ENCODE measurements around the gene LARP4B.

LARP4B gene

DNA sequence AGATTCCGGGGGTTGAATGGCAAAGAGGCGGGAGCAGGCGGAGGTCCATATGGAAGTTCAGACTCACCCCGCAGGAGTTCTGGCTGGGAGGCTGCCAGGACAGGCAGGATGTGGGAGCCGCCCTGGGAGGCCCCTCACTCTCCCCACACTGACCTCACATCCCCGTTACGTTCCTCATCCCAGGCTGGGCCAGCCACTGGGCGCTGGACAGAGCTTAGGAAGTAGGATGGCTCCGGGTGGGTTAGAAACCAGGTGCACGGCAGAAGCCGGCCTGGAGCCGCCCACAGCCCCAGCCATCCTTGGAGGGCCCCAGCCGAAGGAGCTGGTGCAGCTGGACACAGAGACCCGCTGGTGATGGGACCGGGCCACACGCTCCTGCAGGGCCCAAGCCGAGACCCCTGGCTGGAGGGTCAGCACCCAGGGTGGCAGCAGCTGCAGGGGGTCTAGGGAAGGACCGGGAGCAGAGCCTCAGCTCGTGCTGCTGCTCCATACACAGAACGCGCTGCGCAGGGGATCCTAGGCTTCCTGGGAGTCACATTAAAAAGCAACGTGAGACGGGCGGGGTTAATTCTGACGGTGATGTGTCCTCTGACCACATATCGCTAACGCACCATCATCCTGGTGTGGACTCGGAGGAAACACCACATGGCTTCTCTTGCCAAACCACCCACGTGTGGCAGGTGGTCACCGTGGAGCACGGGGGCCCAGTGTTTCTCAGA lies 143.4 kb downstream of the LARP4B start:
- no peak for DNase-seq (ENCODE audit: low read depth, low spot score)

DNA sequence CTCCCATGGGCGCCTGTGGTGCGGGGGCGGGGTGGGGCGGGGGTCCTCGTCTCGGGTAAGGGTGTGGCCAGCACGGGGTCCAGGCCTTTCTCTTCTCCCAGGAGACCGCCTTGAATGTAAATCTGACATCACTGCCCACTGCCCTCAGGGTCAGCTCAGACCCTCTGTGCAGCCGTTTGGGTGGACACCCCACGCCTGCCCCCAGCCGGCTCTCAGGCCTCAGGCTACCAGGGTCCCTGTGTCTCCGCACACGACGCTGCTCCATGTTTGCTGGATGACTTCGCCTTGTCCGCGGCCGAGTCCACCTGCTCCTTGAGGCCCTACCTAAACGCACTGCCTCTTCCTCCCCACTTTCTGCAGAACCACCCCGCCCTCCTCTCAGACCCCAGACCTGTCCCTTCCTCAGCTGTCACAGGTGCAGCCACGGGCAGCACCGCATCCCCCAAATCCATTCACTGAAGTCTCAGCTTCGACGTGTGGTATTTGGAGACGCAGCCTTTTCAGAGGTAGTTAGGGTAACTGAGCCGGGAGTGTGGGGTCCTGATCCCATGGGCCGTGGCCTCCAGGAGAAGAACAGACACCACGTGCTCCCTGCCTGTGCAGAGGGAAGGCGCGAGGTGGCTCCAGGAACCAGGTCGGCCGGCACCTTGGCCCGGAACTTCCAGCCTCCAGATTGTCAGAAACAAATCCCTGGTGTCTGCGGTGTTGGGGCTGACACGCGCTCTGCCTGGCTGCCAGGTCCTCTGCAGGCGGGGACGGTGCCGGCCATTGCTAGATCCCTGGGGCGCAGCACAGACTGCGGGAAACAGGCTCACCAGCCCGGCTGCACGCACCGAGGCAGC lies 144.7 kb downstream of the LARP4B start:
- DNase-seq (ENCODE audit: low read depth, low spot score): no peak

DNA sequence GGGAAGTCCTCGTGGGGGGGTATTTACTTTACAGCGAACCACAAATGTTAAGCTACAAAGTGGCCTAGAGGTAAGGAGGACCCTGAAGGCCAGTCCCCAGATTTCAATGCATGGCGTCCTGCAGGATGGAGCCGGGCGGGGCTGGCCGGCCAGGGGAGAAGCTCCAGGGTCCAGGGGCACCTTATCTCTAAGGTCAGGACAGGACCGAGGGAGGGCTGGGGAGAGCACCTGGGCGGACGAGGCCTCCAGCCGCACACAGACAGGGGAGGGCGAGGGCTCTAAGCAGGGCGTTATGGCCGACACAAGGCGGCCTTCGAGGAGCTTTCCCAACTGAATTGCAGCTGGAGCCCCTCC lies 145.7 kb downstream of the LARP4B start:
- no peak for DNase-seq (ENCODE audit: low read depth, low spot score)

DNA sequence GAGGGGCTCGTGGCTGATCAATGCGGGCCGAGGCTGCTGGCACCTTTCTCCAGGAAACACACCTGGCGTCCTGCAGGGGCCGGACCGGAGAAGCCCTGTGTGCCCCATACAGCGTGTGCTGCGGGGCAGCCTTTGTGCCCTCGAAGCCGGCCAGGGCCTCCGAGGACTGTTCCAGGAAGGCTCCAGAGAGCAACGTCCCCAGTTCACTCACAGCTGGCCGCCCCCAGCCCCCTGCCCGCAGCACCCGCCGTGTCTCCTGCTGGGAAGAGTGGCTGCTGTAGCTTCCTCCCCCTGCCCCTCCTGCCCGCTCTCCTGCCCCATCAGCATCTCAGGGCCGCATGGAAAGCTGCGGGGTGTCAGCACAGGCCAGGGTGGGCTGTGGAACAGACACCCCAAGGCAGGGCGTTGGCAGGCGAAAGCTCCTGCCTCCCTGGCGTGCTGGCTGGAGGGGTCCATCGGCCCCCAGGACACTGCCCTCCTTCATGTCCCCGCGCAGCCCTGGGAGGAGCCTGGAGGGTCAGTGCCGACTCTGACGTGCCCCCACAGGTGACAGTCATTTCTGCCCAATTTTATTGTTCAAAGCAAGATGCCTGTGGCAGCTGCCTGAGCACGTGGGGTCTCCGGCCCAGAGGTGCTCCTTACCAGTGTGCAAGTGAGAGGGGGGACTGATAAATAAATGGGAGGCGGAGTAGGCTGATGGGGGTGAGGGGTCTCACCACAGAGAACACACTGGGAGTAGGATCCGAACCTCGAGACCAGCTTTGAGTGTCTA lies 146.2 kb downstream of the LARP4B start:
- DNase-seq (ENCODE audit: low read depth, low spot score): no peak

DNA sequence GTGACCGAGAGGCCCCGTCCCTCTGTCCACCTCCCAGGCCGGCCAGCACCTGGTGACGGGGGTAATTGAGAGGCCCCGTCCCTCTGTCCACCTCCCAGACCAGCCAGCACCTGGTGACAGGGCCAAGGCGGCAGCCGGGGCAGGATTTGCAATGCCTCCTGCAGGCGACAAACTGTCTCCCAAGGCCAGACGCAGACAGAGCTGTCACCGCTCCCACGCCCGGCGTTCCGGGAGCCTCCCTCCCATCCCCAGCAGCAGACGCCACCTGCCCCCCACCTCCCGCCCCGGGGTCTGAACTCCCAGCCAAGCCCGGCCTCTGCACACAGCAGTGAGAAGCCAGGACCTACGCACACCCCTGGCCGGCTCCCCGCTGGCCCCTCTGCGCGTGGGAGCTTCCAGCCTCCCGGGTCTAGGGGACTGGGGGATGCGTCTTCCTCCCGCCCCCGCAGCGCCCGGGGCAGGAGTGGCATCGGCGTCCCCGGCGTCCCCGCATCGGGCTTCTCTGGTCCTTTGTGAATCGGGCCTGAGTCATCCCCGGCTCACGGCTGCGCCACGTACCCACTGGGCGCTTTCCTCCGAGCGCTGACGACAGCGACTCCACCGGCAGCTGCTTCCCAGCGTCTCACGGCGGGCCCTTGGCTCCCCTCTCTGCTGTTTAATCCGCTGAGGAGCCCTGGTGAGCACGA lies 147.0 kb downstream of the LARP4B start:
- peak; percentile 77 for DNase-seq (ENCODE audit: low read depth, low spot score)

DNA sequence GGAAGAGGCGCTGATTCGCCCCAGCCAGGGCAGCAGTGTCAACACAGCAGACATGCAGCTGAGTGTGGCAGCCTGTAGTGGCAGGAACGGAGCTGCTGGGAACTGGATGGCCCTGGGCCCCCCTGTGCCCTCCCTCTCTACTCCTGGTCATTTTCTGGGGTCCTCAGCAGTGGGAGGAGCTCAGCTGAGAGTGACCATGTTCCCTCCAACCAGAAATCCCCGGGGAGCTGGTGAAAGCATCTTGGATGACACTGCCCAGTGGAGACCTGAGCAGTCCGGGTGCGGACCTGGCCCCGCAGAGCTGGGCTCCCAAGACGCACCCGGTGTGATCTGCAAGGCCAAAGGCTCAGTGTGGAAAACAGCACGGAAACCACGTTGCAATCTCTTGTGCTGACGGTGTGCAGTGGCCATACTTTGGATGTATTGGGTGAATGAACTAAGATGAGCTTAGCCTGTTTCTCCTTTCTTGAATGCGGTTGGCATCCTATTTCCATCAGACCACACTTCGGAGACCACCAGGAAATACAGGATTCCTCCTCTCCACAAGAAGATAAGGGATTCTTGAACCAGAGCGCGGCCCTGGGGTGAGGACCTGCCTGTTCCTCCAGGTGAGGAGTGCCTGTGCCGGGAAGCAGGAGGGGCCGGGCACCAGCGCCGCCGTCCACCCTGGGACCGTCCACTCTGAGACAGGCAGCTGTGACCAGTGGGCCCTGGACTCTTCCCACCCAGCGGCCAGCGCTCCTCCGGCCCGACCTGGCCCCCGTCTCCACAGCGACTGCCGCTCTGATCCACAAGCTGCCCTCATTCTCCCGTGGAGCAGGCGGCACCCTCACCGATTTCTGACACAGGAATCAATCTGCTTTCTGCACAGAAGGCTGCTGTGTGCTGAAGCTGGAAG lies 148.5 kb downstream of the LARP4B start:
- no peak for DNase-seq (ENCODE audit: low read depth, low spot score)

DNA sequence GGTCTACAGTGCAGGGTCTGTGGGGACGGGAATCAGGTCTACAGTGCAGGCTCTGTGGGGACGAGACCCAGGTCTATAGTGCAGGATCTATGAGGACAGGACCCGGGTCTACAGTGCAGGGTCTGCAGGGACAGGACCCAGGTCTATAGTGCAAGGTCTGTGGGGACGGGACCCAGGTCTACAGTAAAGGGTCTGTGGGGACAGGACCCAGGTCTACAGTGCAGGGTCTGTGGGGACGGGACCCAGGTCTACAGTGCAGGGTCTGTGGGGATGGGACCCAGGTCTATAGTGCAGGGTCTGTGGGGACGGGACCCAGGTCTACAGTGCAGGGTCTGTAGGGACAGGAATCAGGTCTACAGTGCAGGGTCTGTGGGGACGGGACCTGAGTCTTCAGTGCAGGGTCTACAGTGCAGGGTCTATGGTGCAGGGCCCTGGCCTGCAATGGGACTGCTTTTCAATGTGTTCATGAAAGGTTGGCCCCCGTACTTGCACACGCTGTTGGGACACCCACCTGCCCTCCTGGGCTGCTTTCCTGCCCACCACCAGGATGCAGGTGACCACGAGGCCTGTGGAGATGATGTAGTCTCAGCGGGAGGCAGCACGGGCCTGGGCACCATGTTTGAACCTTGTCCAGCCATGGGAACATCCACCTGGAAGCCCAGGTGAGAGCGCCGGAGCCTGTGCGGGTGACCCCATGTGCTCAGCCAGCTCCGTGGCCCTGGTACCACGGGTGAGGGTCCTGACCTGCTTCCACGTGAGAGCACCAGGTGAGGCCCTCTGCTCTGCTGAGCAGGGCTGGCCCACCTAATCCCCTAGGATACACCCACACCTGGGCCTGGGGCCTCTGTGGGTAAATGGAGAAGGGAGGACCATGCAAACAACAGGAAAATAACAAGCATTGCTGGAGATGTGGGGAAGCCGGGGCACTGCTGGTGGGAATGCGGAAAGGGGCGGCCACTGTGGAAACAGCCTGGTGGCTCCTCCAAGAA lies 150.7 kb downstream of the LARP4B start:
- DNase-seq (ENCODE audit: low read depth, low spot score): no peak

DNA sequence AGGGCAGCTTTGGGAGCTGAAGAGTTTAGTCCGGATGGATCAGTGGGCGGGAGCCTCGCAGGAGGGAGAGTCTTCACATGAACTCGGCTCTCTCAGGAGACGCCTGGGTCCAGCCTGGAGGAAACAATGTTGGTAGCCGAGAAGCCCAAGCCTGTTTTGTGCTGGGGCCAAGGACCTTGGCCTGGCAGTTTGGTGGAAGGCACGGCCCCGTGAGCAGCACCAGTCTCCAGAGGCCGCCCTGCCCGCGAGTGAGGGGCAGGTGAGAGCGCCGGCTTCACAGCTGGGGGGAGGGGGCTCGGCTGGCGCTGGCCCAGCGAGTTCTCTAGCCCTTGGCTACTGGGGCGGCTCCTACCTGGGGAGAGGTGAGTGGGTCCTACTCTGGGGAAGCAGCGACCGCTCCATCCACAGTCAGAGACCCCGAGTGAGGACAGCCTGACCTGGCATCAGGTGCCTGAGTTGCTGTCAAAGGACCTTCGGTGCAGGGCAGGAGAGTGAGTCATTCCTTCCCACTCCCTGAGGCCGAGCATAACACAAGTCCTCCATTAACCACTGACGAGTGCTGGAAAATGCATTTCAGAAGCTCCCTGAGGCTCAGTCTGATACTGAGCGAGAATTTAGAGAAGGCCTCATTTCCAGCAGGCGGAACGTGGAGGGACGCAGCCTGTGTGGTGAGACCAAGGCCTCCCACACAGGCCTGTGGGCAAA lies 152.7 kb downstream of the LARP4B start:
- peak; percentile 45 for DNase-seq (ENCODE audit: low read depth, low spot score)

DNA sequence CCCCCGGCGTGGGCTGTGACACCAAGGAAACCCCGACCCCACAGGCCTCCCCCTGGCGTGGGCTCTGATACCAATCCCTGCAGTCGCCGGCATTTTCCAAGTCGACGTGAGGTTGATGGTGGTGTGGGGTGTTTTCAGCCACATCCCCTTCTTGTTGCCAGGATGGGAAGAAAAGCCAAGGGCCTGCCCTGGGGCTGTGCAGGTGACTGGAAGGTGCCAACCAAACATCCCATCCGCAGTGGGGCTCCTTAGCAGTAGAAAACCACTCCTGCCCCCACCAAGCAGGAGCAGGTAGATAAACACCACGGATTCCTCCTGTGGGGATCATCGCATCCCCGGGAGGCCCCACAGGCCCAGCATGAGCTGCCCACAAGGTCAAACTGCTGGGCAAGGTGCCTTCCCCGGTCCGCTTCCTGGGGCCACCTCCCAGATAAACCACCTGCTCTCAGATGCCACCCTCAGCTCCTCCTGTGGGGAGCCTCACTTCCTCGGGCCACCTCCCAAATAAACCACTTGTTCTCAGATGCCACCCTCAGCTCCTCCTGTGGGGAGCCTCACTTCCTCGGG lies 153.5 kb downstream of the LARP4B start:
- DNase-seq (ENCODE audit: low read depth, low spot score): no peak

DNA sequence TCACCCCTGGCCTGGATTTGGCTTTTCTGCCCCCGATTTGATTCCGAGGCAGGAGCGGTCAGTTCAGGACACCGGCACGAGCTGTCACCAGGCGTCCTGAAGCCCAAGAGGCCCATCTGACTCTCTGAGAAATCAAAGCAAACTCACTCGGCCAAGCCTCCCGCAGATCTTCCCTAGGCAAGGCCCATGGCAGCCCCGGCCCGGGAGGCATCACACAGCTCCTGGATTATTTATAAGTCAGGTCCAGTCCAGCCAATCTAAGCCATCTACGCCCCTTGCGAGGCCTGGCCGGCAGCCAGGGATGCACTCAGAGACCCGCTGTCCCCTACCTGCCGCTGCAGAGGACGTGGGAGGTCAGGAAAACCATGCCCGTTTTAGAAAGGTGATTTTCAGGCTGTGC lies 154.7 kb downstream of the LARP4B start:
- DNase-seq (ENCODE audit: low read depth, low spot score): no peak

DNA sequence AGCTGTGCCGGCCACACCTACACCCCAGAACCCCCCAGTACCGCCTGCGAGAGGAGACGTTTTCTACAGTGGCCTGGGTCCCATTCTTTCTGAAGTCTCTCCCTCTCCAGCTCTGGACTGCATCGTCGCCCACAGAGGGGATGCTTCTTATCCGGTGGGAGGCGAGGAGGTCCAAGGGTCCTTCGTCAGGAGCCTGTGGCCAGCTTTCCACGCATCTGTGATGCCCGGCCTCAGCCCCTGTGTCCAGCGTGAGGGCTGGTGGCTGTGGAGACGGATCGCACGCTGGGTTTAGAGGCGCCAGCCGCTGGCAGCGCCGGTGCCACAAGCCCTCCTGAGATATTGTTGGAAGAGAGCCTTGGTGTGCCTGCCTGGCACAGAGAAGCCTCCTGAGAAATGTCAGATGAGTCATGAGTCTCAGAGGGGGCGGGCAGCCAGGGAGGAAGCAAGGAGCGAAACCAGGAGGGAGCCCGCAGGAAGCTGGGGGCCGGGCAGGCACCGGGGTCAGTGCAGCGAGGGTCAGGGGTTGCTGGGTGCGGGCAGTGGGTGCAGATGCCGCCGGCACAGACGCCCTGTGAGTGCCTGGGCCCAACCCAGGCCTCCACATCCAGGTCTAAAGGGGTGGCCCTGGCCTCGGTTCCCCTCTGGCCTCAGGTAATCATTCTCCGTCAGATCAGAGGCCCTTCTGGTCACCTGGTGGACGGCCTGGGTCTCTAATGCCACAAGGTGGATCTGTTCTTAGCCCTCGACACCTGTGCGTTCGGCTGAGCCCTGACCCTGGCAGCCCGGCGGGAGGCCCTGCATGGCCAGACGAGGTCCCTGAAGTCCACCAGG lies 156.0 kb downstream of the LARP4B start:
- DNase-seq (ENCODE audit: low read depth, low spot score): no peak

DNA sequence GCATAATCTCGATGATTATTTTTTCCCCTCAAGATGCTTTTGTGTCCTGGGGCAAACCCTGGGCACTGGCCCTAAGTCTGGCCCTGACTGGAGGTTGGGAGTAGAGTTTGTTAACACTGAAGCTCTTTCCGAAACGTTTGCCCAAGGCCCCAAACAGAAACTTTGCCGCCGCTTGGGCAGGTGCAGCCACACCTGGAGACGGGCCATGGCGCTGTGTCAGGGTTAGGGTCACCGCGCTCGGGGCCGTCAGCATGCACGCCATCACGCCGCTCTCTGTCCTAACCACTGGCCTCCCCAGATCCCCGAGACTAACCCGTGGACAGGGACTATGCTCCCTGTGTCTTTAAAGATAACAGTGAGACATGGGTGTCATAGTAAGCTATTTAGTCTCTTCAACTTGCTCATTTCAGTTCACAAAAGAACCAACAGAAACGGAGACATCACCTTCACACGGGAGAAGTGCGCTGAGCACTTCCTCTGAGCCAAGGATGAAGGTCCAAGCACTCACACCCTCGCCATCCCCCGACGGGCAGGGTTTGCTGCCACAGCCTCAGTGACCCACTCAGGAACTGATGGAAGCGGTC lies 156.8 kb downstream of the LARP4B start:
- no peak for DNase-seq (ENCODE audit: low read depth, low spot score)

DNA sequence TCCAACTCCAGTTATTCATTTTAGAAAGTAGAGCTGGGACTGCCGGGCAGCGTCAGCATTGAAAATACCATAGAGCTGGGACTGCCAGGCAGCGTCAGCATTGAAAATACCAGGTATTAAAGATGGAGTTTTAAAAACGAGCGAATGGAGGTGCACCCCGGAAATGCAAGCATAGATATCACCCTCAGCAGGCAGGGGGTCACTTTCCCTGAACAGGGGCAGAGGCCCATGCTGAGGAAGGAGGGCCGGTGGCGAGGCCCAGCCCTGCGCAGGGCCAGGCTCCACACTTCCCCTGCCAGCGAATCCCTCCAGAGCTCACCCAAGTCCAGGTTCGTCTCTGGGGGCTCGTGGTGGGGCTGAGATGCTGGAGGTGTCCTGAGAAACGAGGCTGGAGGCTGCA lies 157.3 kb downstream of the LARP4B start:
- DNase-seq (ENCODE audit: low read depth, low spot score): no peak

DNA sequence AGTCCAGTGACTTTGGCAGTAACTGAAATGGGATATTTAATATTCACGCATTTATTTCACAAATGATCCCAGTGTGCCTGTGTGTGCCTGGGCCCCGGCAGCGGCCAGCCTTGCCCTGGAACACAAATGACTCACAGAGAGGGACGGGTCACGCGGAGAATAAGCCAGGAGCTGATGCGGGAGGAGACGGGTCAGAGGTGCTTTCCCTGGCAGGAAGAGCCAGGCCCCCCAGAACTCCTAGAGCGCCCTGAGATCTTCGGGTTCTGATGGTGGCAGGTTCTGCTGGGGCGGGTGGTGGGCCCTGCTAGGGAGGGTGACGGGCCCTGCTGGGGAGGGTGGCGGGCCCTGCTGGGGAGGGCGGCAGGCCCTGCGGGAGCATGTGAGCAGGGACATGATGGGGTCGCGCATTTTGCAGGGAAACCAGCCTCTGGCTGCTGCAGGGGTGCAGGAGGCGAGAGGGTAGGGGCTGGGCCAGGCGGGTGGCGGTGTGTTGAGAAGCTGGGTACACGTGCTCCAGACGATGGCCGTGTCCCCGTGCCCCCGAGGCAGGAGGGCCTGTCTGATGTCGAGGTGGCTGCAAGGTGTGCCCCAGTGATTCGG lies 157.8 kb downstream of the LARP4B start:
- no peak for DNase-seq (ENCODE audit: low read depth, low spot score)

DNA sequence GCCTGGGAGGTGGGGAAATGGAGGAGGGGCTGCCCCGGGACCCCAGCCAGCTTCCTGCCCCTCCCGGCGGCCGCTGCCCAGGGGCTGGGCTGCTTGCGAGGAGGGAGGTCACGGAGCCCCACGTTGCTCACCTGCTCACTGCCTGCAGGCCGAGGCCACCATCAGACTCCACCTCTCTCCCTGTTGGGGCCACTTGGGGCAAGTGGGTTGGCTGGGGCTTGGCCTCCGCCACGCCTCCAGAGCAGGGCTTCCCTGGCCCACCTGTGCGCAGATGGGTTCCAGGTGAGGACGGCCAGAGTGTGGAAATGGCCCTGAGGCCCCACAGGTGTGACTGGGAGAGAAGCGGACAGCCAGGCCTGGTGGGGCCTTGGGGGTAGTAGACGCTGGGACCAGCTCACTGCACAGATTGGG lies 159.3 kb downstream of the LARP4B start:
- DNase-seq (ENCODE audit: low read depth, low spot score): no peak

DNA sequence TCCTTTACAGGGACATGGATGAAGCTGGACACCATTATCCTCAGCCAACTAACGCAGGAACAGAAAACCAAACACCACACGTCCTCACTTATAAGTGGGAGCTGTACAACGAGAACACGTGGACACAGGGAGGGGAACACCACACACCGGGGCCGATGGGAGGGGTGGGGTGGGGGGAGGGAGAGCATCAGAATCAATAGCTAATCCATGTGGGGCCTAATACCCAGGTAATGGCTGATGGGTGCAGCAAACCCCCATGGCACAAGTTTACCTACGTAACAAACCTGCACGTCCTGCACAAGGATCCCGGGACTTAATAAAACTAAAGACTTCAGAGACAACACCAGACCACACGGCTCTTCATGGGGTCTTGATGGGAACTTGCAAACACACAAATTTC lies 159.9 kb downstream of the LARP4B start:
- DNase-seq (ENCODE audit: low read depth, low spot score): no peak

DNA sequence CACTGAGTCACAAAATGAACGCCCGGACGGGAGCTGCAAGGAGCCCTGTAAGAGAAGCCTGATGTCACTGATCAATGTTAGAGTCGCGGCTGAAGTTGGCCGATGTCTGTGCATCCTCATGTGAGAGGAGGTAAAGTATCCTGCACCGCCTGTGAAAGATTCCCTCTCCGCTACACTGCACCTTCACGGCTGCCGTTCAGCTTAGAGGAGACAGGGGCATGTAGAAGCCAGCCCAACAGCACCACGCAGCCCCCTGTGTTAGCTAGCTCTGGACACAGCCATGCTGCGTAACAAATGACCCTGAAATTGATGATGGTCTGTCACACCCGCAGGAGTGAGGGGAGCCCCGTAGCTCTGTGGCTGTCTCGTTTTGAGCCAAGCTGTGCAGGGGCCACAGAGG lies 160.5 kb downstream of the LARP4B start:
- no peak for DNase-seq (ENCODE audit: low read depth, low spot score)
